Neural progenitor cell (in vitro differentiated cells): Measurements from ENCODE around the gene SLC11A1. TPM values are rescaled to one million over a fixed set of nuclear protein-coding genes. Genes with fewer than 3 reads are reported as not detected.

Experiments
- DNase-seq: peaks from one replicate; pipeline ENCODE4 v3.0.0-alpha.2; 2016; ENCODE audit warnings: low spot score
- H2AFZ ChIP-seq: fragments of 200-600 bp; sonication (generic); replicated peaks from 2 replicates; pipeline ENCODE4 v1.6.1; 2016; ENCODE audit warnings: antibody characterized with exemption
- H3F3A ChIP-seq: fragments of 200-600 bp; sonication (generic); 2 replicates; pipeline ENCODE4 v1.6.1; 2016; ENCODE audit warnings: antibody characterized with exemption, low read depth
- H3K27ac ChIP-seq: fragments of 200-600 bp; sonication (generic); 2 replicates; pipeline ENCODE4 v1.5.1; 2016; ENCODE audit warnings: mild to moderate bottlenecking
- H3K27me3 ChIP-seq: fragments of 200-600 bp; sonication (generic); 2 replicates; pipeline ENCODE4 v1.6.1; 2016; ENCODE audit warnings: mild to moderate bottlenecking, moderate library complexity
- H3K36me3 ChIP-seq: fragments of 200-600 bp; sonication (generic); 2 replicates; pipeline ENCODE4 v1.5.1; 2016
- H3K4me1 ChIP-seq: fragments of 200-600 bp; sonication (generic); 2 replicates; pipeline ENCODE4 v1.6.1; 2016; ENCODE audit warnings: mixed run types
- H3K4me2 ChIP-seq: fragments of 200-600 bp; sonication (generic); 2 replicates; pipeline ENCODE4 v1.6.1; 2016
- H3K4me3 ChIP-seq: fragments of 200-600 bp; sonication (generic); 2 replicates; pipeline ENCODE4 v1.5.1; 2016
- H3K79me2 ChIP-seq: fragments of 200-600 bp; sonication (generic); 2 replicates; pipeline ENCODE4 v1.6.1; 2016; ENCODE audit warnings: low read depth
- H3K9ac ChIP-seq: fragments of 200-600 bp; sonication (generic); 2 replicates; pipeline ENCODE4 v1.6.1; 2016
- H3K9me3 ChIP-seq: fragments of 200-600 bp; sonication (generic); 2 replicates; pipeline ENCODE4 v1.5.1; 2016; ENCODE audit warnings: low read depth
- H4K20me1 ChIP-seq: fragments of 200-600 bp; sonication (generic); 2 replicates; pipeline ENCODE4 v1.6.1; 2016; ENCODE audit warnings: low read depth
- H3K27ac Mint-ChIP-seq: 3 replicates; pipeline ENCODE4 v1.8.0; 2021; ENCODE audit warnings: mixed read lengths
- H3K27me3 Mint-ChIP-seq: 2 replicates; pipeline ENCODE4 v1.8.0; 2022; ENCODE audit warnings: low read depth, mild to moderate bottlenecking, inconsistent platforms, moderate library complexity, mixed read lengths; ENCODE audit not compliant: insufficient read depth
- H3K36me3 Mint-ChIP-seq: 3 replicates; pipeline ENCODE4 v1.8.0; 2021; ENCODE audit warnings: mixed read lengths
- H3K4me1 Mint-ChIP-seq: 3 replicates; pipeline ENCODE4 v1.8.0; 2021; ENCODE audit warnings: mixed read lengths
- H3K4me3 Mint-ChIP-seq: 3 replicates; pipeline ENCODE4 v1.8.0; 2021; ENCODE audit warnings: mild to moderate bottlenecking, moderate library complexity, mixed read lengths
- H3K9me3 Mint-ChIP-seq: 3 replicates; pipeline ENCODE4 v1.8.0; 2020; ENCODE audit warnings: mixed read lengths
- CTCF ChIP-seq: fragments of 200-600 bp; sonication (generic); IDR thresholded peaks from 2 replicates; pipeline ENCODE4 v1.5.1; 2017; ENCODE audit warnings: antibody characterized with exemption, mild to moderate bottlenecking
- EZH2 ChIP-seq: fragments of 200-600 bp; sonication (generic); IDR thresholded peaks from 2 replicates; pipeline ENCODE4 v1.6.1; 2017; ENCODE audit warnings: antibody characterized with exemption, mild to moderate bottlenecking, moderate library complexity
- EZH2phosphoT487 ChIP-seq: fragments of 200-600 bp; sonication (generic); IDR thresholded peaks from 2 replicates; pipeline ENCODE4 v1.6.1; 2017; ENCODE audit warnings: antibody characterized with exemption
- total RNA-seq: library from RNA; depleted of rRNA; stranded (reverse); fragments of >200 nt; gene quantifications from 2 replicates; pipeline ENCODE4 v1.2.3, GENCODE V29; 2015; ENCODE audit warnings: low replicate concordance

Gene SLC11A1
- total RNA-seq, 1 donor from 2014 or later: not detected

GRCh38 chr2:218354850-218355443, 27.1 kb upstream of the SLC11A1 start:
- Histone ChIP-seq H3K27me3 (no peaks in the 10 kb centered on the region), H3K79me2 (no peaks in the 10 kb centered on the region), H4K20me1 (no peaks in the 10 kb centered on the region), H3K9me3 (no peaks in the 10 kb centered on the region), H3K9ac (no peak overlapping the region), H3K4me1 (peaks cover 10% of the 10 kb centered on the region), H3F3A (peaks cover 21% of the 10 kb centered on the region), H3K36me3 (no peaks in the 10 kb centered on the region), H3K27ac (no peak overlapping the region), H3K4me2 (no peak overlapping the region), H2AFZ (no peak overlapping the region), H3K4me3 (no peak overlapping the region)
- Mint-ChIP-seq H3K4me1 (peaks cover 25% of the 10 kb centered on the region), H3K9me3 (peaks cover 21% of the 10 kb centered on the region), H3K4me3 (no peak overlapping the region), H3K36me3 (no peaks in the 10 kb centered on the region), H3K27ac (no peak overlapping the region), H3K27me3 (peaks cover 13% of the 10 kb centered on the region)
- TF ChIP-seq CTCF (no peak), EZH2 (no peak), EZH2phosphoT487 (no peak)
- DNase-seq: no peak

- Mint-ChIP-seq H3K9me3 (peaks cover 13% of the 10 kb centered on the region), H3K27me3 (peaks cover 18% of the 10 kb centered on the region), H3K36me3 (no peaks in the 10 kb centered on the region), H3K27ac (peak overlapping the region; percentile 85), H3K4me1 (peaks cover 35% of the 10 kb centered on the region), H3K4me3 (peak overlapping the region; percentile 74)
- no peaks in the 10 kb centered on the region for H3K79me2 ChIP-seq
- H3K36me3 ChIP-seq: no peaks in the 10 kb centered on the region
- H3K27me3 ChIP-seq: no peaks in the 10 kb centered on the region
- DNase-seq: no peak
- TF ChIP-seq CTCF (no peak), EZH2 (no peak), EZH2phosphoT487 (no peak)
- no peaks in the 10 kb centered on the region for H3K9me3 ChIP-seq
- H3F3A ChIP-seq: peaks cover 28% of the 10 kb centered on the region
- H4K20me1 ChIP-seq: no peaks in the 10 kb centered on the region
- H3K9ac ChIP-seq: no peak overlapping the region
- peak overlapping the region; percentile 73 for H3K4me2 ChIP-seq
- peaks cover 10% of the 10 kb centered on the region for H3K4me1 ChIP-seq
- peak overlapping the region; percentile 57 for H2AFZ ChIP-seq
- H3K4me3 ChIP-seq: peak overlapping the region; percentile 34
- peak overlapping the region; percentile 49 for H3K27ac ChIP-seq
These were observed 24.6 kb upstream of the SLC11A1 start for GRCh38 chr2:218357236-218358177.

- no peak overlapping the region for H3K4me2 ChIP-seq
- peaks cover 28% of the 10 kb centered on the region for H3F3A ChIP-seq
- DNase-seq: no peak
- TF ChIP-seq EZH2 (no peak), EZH2phosphoT487 (no peak), CTCF (no peak)
- H3K36me3 ChIP-seq: no peaks in the 10 kb centered on the region
- no peak overlapping the region for H3K4me3 ChIP-seq
- H3K9ac ChIP-seq: no peak overlapping the region
- no peaks in the 10 kb centered on the region for H3K27me3 ChIP-seq
- H3K9me3 ChIP-seq: no peaks in the 10 kb centered on the region
- peaks cover 30% of the 10 kb centered on the region for H3K27me3 Mint-ChIP-seq
- H3K79me2 ChIP-seq: no peaks in the 10 kb centered on the region
- H3K4me1 ChIP-seq: peaks cover 10% of the 10 kb centered on the region
- H3K36me3 Mint-ChIP-seq: no peaks in the 10 kb centered on the region
- no peak overlapping the region for H2AFZ ChIP-seq
- H3K4me3 Mint-ChIP-seq: peak overlapping the region; percentile 34
- H3K27ac ChIP-seq: no peak overlapping the region
- H3K27ac Mint-ChIP-seq: no peak overlapping the region
- peaks cover 35% of the 10 kb centered on the region for H3K4me1 Mint-ChIP-seq
- H4K20me1 ChIP-seq: no peaks in the 10 kb centered on the region
- peaks cover 2% of the 10 kb centered on the region for H3K9me3 Mint-ChIP-seq
These were observed 21.6 kb upstream of the SLC11A1 start for GRCh38 chr2:218360453-218360852.
